GM12892 (cell line): ENCODE results near the gene RNF213.

ENCODE experiments used
- POLR2A ChIP-seq: IDR thresholded peaks from 2 replicates; pipeline ENCODE4 v1.6.1; 2011; ENCODE audit warnings: low read depth, low read length, control low read depth
- POLR2AphosphoS5 ChIP-seq: IDR thresholded peaks from 2 replicates; pipeline ENCODE4 v1.6.1; 2011; ENCODE audit warnings: low read depth, low read length, control low read depth
- TAF1 ChIP-seq: IDR thresholded peaks from 2 replicates; pipeline ENCODE4 v1.6.1; 2011; ENCODE audit warnings: low read depth, mild to moderate bottlenecking, control low read depth, low read length, borderline replicate concordance

- no peak for TF ChIP-seq POLR2AphosphoS5
- no peak for TF ChIP-seq TAF1
- TF ChIP-seq POLR2A: no peak
Measured at GRCh38 chr17:80429356-80430275, 169.0 kb downstream of the RNF213 start.
